Esophagus squamous epithelium (tissue), 4 donors: Measurements from ENCODE around the gene VMP1.

Experiments used
- CTCF ChIP-seq, 6 experiments: fragments of 450-650 bp in 4 of 6; fragments of 200-600 bp in 2 of 6; sonication (generic) in 2 of 6; IDR thresholded peaks; one replicate each; pipeline ENCODE4 v1.5.1; 2016 to 2019; ENCODE audit warnings: antibody characterized with exemption in 6 of 6, mild to moderate bottlenecking in 4 of 6, moderate library complexity in 4 of 6
- POLR2A ChIP-seq, 4 donors: fragments of 450-650 bp; IDR thresholded peaks; one replicate each; pipeline ENCODE4 v1.6.1; 2017; ENCODE audit warnings: antibody characterized with exemption in 4 of 4, mild to moderate bottlenecking in 4 of 4, moderate library complexity in 3 of 4

GRCh38 chr17:59764292-59764741 is 56.9 kb downstream of the VMP1 start:
- TF ChIP-seq POLR2A (IDR thresholded peaks at IDR 0.05) = no peak
- no peak for TF ChIP-seq CTCF (IDR thresholded peaks at IDR 0.05)
